Hypothalamus (tissue), 51 donors: ENCODE data around the gene ZNF629.

Experiments used
- DNase-seq, 51 donors: peaks; one replicate each; lab custom pipeline; 2025; lab: John Stamatoyannopoulos, UW

The ZNF629 gene

GRCh38 chr16:30750876-30751465 lies 36.0 kb downstream of the ZNF629 start:
- no peak for DNase-seq

- DNase-seq, result no peak
These were observed 36.8 kb downstream of the ZNF629 start for GRCh38 chr16:30750201-30750600.

DNA sequence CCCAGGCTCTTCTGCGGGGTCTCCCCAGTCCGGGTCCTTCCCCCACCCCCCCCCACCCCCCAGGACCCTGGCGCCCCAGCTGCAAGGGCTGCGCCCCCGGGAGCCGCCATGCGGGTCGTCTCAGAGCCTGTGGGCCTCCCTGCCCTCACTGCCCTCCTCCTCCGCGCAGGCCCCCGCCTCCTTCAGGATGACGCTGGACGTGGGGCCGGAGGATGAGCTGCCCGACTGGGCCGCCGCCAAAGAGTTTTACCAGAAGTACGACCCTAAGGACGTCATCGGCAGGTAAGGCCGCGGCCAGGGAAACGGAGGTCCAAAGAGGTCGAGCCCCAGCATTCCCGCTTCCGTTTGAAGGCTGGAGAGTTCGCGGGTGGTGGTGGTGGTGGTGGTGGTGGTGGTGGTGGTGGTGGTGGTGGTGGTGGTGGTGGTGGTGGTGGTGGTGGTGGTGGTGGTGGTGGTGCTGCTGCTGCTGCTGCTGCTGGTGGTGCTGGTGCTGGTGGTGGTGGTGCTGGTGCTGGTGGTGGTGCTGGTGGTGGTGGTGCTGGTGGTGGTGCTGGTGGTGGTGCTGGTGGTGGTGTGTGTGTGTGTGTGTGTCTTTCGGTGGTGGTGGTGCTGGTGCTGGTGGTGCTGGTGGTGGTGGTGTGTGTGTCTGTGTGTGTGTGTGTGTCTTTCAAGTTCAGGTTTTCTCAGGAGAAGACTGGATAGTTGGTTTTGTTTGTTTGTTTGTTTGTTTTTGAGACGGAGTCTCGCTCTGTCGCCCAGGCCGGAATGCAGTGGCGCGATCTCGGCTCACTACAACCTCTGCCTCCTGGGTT lies 38.2 kb downstream of the ZNF629 start:
- DNase-seq, result peak in 8 of 51 donors; percentile 16 to 49 (median 20)

- peak; percentile 75 to 99 (median 98) for DNase-seq
These were observed 39.0 kb downstream of the ZNF629 start, which contains the start of gene PHKG2 for GRCh38 chr16:30747799-30748633. PHKG2 (plus strand) TSS chr16:30748425; CDS start chr16:30748821, 396 bp downstream.

GRCh38 chr16:30747331-30747730 lies 39.7 kb downstream of the ZNF629 start:
- no peak for DNase-seq

DNA sequence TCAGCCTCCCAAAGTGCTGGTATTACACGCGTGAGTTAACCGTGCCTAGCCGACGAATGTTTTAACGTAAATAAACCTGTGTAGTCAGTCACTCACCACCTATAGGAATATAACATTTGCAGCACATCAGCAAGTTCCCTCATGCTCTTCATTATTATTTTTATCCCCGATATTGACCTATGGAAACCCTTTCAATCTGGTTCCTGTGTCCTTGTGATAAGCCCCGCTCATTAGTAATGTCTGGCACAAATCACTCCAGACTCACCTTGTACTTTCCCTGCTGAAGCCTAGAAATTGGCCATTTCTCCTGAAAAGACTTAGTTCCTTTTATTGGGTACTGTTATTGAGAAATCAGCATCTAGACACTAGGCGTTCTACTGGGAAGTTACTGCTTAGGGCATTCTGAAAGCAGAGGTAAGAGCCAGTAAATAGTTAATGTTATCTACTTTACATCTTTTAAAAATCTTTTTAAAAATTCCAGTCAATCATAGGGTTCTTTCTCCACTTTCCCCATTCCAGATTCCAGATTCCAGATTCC lies 40.3 kb downstream of the ZNF629 start:
- no peak for DNase-seq

GRCh38 chr16:30745082-30745481 lies 41.9 kb downstream of the ZNF629 start:
- no peak for DNase-seq

DNA sequence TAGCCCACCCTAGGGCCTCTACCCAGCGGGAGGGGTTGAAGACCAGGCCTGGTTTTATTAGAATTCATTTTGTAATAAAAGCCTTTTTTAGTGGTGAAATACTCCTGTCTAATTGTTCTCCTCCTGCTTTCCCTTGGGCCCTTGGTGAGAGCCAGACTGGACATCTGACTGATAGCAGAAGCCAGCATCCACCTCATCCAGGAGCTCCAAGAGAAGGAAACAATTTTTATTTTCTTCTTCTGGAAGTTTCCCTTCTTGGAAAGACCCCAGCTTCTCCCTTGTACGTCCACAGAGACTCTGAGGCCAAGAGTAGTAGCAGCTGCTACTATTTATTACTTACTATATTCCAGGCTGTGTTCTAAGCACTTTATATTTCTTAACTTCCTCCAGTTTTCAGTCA lies 42.8 kb downstream of the ZNF629 start:
- no peak for DNase-seq

DNA sequence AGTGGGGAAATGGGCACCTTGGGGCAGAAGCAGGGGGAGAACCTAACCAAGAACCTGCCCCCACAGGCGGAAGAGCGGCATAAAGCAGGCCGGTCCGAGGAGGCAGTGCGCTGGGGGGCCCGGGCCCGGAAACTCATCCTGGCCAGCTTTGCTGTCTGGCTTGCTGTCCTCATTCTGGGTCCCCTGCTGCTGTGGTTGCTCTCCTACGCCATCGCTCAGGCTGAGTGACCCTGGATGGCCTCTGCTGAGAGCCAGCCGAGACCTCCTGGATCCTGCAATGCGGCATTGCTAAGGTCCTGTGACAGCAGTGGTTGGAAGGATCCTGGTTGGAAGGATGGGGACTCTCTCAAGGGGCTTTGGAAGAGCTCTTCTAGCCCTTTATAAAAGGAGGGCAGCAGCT lies 43.3 kb downstream of the ZNF629 start:
- no peak for DNase-seq

DNA sequence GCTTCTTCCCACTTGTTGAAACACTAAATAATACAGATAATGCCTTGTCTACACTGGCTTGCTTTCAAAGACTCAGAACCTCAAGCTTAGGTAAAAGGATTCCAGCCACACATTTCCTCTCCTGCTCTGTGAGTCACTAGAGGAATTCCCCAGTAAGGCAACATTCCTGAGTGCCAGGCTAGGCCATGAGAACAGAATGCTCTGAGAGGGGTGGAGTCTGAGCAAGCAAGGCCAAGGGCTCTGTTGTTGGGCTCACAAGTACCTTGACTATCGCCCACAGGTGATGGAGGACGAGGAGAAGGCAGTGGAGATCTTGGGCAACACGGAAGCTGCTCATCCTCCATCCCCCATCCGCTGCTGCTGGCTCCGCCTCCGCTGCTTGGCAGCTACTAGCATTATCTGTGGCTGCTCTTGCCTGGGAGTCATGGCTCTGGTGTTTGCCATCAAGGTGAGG lies 45.5 kb downstream of the ZNF629 start:
- no peak for DNase-seq

DNA sequence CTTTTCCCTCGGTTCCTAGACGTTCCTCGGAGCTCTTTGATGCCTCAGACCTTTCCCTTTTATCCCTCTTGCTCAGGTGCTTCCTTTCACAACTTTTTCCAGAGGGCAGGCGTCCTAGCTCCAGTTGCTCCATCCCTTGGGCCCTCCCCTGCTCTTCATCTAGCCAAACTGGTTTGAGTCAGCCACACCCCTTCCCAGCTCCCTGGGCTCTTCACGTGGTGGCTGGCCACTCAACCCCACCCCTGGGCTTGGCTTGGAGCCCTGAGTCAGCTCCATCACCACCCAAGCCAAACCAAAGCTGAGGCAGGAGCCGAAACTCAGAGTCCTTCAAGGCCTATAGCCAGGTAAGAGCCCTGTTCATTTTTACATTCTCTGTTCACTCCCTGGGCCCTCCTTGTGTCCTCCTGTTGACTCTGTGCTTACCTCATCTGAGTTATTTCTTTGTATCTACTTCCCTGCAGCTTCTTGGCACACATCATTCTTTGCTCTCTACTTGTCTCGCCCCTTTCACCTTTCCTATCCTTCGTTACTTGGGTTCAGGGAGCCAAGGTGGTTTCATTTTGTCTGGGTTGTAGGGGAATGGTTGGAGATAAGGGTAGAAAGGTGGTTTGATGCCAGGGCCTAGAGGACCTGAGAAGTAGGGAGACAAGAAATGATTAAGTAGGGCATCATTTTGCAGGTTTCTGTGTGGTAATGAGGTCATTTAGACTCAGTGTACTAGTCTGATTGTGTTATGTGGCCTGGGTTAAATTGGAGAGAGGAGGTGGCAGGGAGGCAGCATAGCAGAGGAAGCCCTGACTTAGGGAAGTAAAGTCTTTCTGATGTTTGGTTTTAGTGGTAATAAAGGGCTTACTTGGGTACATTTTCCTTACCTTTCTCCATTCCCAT lies 46.4 kb downstream of the ZNF629 start:
- peak in 5 of 51 donors; percentile 17 to 32 (median 29) for DNase-seq

- no peak for DNase-seq
These were observed 47.7 kb downstream of the ZNF629 start for GRCh38 chr16:30738984-30739951.

- no peak for DNase-seq
These were observed 49.0 kb downstream of the ZNF629 start for GRCh38 chr16:30737794-30738648.

DNA sequence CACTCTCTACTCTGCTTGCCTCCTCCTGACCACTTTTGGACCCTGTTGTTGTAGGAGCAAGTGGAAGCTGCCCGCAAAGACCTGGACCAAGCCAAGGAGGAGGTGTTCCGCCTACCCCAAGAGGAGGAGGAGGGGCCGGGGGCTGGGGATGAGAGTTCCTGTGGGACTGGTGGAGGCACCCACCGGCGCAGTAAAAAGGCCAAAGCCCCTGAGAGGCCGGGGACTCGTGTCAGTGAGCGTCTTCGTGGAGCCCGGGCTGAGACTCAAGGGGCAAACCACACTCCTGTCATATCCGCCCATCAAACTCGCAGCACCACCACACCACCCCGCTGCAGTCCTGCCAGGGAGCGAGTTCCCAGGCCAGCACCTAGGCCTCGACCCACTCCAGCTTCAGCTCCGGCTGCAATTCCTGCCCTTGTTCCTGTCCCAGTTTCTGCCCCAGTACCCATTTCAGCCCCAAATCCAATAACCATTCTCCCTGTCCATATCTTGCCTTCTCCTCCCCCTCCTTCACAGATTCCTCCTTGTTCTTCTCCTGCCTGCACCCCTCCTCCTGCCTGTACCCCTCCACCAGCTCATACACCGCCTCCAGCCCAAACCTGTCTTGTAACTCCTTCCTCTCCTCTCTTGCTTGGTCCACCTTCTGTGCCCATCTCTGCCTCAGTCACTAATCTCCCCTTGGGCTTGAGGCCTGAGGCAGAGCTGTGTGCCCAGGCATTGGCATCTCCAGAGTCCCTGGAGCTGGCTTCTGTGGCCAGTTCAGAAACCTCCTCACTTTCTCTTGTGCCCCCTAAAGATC lies 49.8 kb downstream of the ZNF629 start:
- DNase-seq, result no peak

GRCh38 chr16:30731411-30731810 lies 55.6 kb downstream of the ZNF629 start:
- no peak for DNase-seq

DNA sequence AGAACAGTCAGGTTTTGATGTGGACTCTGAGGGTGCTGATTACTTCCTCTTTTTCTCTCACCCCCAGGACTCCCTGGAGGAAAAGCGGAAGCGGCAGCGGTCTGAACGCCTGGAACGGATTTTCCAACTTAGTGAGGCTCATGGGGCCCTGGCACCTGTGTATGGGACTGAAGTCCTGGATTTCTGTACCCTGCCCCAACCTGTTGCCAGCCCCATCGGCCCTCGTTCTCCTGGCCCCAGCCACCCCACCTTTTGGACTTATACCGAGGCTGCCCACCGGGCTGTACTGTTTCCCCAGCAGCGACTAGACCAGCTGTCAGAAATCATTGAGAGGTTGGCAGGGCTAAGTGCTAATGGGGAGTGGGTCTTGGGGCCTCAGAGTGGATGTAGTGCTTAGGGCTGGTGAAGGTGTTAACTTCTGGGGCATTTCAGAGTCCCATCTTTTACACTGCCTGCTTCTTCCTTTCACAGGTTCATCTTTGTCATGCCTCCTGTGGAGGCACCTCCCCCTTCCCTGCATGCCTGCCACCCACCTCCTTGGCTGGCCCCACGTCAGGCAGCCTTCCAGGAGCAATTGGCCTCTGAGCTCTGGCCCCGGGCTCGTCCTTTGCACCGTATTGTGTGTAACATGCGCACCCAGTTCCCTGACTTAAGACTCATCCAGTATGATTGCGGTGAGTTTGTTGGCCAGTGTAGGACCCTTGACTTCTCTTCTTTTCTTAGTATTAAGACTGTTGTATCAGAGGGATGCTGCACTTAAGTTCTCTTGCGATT lies 57.9 kb downstream of the ZNF629 start:
- no peak for DNase-seq
